Tibial artery (tissue), 4 donors: Measurements from ENCODE around the gene DPP6.

Experiments
- DNase-seq, 2 donors: peaks; one replicate each; pipeline ENCODE4 v3.0.0-alpha.2; 2019
- H3K27ac ChIP-seq, 2 donors: fragments of 200-600 bp; sonication (generic) in 1 of 2; 1 replicate in 1 of 2; 2 replicates in 1 of 2; pipeline ENCODE4 v1.5.1; 2018 to 2019; ENCODE audit warnings: mild to moderate bottlenecking in 1 of 2
- H3K27me3 ChIP-seq, 2 donors: fragments of 200-600 bp; sonication (generic) in 1 of 2; one replicate each; pipeline versions ENCODE4 v1.5.1 to v1.6.0; 2016 to 2019
- H3K36me3 ChIP-seq, 3 donors: fragments of 200-600 bp; sonication (generic) in 2 of 3; one replicate each; pipeline ENCODE4 v1.5.1; 2016 to 2019; ENCODE audit warnings: mild to moderate bottlenecking in 2 of 3
- H3K4me1 ChIP-seq, 4 donors: fragments of 200-600 bp; sonication (generic) in 2 of 4; 1 replicate in 3 of 4; 2 replicates in 1 of 4; pipeline ENCODE4 v1.5.1; 2016 to 2019
- H3K4me3 ChIP-seq, 2 donors: fragments of 200-600 bp; sonication (generic) in 1 of 2; 1 replicate in 1 of 2; 2 replicates in 1 of 2; pipeline ENCODE4 v1.5.1; 2018 to 2019; ENCODE audit warnings: mild to moderate bottlenecking in 2 of 2
- H3K9me3 ChIP-seq, 3 donors: fragments of 200-600 bp; sonication (generic) in 1 of 3; one replicate each; pipeline ENCODE4 v1.5.1; 2016 to 2019
- intact Hi-C: fragments of 100-400 bp; cut with DNase I; formaldehyde crosslinking; loops from one replicate; pipeline ENCODE4 v1.15.0; 2023; ENCODE audit warnings: low total_unique reads
- TF ChIP-seq, protein P1 (sequence below), 2 experiments: fragments of 200-600 bp in 1 of 2; fragments of 450-650 bp in 1 of 2; IDR thresholded peaks; one replicate each; pipeline ENCODE4 v1.5.1; 2017 to 2019; ENCODE audit warnings: antibody characterized with exemption in 2 of 2, mild to moderate bottlenecking in 1 of 2, moderate library complexity in 1 of 2

Gene DPP6

DNA sequence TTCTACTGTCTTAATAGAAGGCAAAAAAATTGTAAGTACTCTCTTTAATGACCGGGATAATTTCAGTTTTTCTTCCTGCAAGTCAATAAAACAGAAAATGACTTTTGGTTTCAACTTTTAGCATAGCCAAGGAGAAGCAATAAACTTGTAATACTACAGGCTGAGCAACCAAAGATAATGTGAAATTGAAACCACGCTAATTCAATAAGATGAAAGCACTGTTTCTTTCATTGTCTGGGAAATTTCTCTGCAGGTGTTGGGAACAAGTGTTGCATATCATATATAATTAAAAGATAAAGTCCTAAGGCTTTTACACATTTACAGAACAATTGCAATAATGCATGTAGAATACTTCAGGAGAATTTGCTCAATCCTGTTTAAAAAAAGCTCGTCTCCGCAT is 488.4 kb downstream of the DPP6 start:
- Histone ChIP-seq H3K36me3 (no peaks in the 10 kb centered on the region), H3K4me3 (no peak overlapping the region), H3K27me3 (no peaks in the 10 kb centered on the region), H3K27ac (no peak overlapping the region), H3K4me1 (no peaks in the 10 kb centered on the region), H3K9me3 (no peaks in the 10 kb centered on the region)
- no peak for DNase-seq
- TF ChIP-seq, protein P1, sequence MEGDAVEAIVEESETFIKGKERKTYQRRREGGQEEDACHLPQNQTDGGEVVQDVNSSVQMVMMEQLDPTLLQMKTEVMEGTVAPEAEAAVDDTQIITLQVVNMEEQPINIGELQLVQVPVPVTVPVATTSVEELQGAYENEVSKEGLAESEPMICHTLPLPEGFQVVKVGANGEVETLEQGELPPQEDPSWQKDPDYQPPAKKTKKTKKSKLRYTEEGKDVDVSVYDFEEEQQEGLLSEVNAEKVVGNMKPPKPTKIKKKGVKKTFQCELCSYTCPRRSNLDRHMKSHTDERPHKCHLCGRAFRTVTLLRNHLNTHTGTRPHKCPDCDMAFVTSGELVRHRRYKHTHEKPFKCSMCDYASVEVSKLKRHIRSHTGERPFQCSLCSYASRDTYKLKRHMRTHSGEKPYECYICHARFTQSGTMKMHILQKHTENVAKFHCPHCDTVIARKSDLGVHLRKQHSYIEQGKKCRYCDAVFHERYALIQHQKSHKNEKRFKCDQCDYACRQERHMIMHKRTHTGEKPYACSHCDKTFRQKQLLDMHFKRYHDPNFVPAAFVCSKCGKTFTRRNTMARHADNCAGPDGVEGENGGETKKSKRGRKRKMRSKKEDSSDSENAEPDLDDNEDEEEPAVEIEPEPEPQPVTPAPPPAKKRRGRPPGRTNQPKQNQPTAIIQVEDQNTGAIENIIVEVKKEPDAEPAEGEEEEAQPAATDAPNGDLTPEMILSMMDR (IDR thresholded peaks at IDR 0.05) = no peak
- intact Hi-C loops = no loop called here

DNA sequence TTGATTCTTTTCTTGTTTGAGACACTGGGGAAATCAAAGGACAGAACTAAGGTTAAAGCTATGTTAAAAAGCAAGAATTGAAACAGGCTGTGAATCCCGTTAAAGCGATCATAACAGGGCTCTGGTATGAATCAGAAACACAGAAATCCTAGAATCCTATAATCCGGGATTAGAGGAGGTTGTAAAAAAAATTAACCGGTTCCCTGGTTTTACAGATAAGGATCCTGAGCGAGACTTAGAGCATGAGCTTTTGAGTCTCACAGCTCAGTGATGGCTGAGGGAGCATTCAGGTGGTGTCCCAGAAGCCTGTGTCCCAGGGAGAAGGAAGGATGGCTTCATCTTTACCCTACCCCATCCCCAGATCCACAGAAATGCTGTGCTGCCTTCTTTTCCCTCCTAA is 489.4 kb downstream of the DPP6 start:
- intact Hi-C loops = no loop called here
- Histone ChIP-seq H3K4me1 (no peaks in the 10 kb centered on the region), H3K36me3 (no peaks in the 10 kb centered on the region), H3K27me3 (no peaks in the 10 kb centered on the region), H3K9me3 (no peaks in the 10 kb centered on the region), H3K27ac (no peak overlapping the region), H3K4me3 (no peak overlapping the region)
- no peak for DNase-seq
- TF ChIP-seq, protein P1 (IDR thresholded peaks at IDR 0.05) = no peak

DNA sequence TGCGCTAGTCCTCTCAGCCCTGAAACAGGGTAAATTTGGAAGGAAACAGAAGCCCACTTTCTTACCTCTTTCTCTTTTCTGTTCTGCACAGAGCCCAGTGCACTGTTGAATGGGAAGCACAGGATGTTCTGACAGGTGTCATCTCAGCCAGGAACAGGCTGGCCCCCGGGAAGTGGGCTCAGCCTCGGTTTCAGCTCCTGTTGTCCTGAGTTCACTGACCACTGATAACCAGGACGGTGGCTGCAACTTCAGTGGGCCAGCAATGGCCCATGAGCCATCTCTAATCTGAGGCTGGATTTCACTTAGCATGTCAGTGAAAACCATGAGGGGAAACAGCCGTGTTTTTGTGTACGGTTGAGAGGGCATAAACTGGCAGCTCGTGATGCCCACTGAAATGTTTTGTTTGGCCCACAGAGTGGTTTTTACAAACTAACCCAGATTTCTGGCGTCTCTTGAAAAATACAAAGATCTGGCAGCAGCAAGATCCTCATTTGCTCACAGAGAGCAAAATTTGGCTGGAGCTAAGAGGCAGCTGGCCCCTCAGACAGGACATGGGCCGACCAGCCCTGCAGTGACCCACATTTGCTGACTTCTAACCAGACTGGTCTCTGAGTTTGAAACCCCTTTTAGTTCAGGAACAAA is 494.9 kb downstream of the DPP6 start:
- TF ChIP-seq, protein P1 (IDR thresholded peaks at IDR 0.05) = no peak
- Histone ChIP-seq H3K27me3 (no peaks in the 10 kb centered on the region), H3K9me3 (no peaks in the 10 kb centered on the region), H3K4me3 (no peak overlapping the region), H3K27ac (no peak overlapping the region), H3K36me3 (no peaks in the 10 kb centered on the region), H3K4me1 (no peaks in the 10 kb centered on the region)
- no peak for DNase-seq
- intact Hi-C loops = no loop called here

- H3K36me3 ChIP-seq = no peaks in the 10 kb centered on the region
- TF ChIP-seq, protein P1 (IDR thresholded peaks at IDR 0.05) = no peak
- H3K27ac ChIP-seq = no peak overlapping the region
- no peak overlapping the region for H3K4me3 ChIP-seq
- DNase-seq = no peak
- H3K4me1 ChIP-seq = no peaks in the 10 kb centered on the region
- no peaks in the 10 kb centered on the region for H3K9me3 ChIP-seq
- no peaks in the 10 kb centered on the region for H3K27me3 ChIP-seq
- intact Hi-C loops = no loop called here
These were observed 501.6 kb downstream of the DPP6 start for GRCh38 chr7:154553711-154554265.

DNA sequence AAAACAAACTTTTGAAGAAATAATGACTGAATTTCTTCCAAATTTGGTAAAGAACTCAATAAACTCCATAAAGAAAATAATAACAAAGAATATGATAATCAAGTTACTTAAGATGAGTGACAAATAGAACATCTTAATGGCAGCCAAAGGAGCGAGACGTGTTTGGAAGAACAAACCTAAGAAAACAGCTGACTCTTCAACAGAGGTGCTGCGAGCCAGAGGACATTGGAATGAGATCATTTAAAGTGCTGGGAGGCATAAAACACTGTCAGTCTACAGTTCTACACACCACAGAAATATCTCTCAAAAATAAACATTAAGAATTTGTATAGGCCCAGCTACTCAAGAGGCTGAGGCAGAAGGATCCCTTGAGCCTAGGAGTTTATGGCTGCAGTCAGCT is 507.3 kb downstream of the DPP6 start:
- no peaks in the 10 kb centered on the region for H3K9me3 ChIP-seq
- H3K4me1 ChIP-seq = no peaks in the 10 kb centered on the region
- no peaks in the 10 kb centered on the region for H3K36me3 ChIP-seq
- DNase-seq = no peak
- intact Hi-C loops = no loop called here
- H3K27me3 ChIP-seq = no peaks in the 10 kb centered on the region
- TF ChIP-seq, protein P1 (IDR thresholded peaks at IDR 0.05) = no peak
- no peak overlapping the region for H3K27ac ChIP-seq
- no peak overlapping the region for H3K4me3 ChIP-seq
